CD14-positive monocyte (primary cell): ENCODE results near the gene CES2. TPM values are rescaled to one million over a fixed set of nuclear protein-coding genes. Genes with fewer than 3 reads are reported as not detected.

Experiments used
- DNase-seq, 3 donors: peaks; one replicate each; pipeline ENCODE4 v3.0.0-alpha.2; 2011 to 2022
- H2AFZ ChIP-seq: 2 replicates; pipeline ENCODE4 v1.6.0; 2012; ENCODE audit warnings: mild to moderate bottlenecking, low read depth, low read length, inconsistent platforms; ENCODE audit not compliant: insufficient read depth, poor library complexity, severe bottlenecking
- H3K27ac ChIP-seq, 2 donors: 1 replicate in 1 of 2; 2 replicates in 1 of 2; pipeline ENCODE4 v1.5.1; 2012 to 2013; ENCODE audit warnings: low read length in 2 of 2, control low read depth in 1 of 2, inconsistent platforms in 1 of 2, low read depth in 1 of 2, mild to moderate bottlenecking in 1 of 2
- H3K27me3 ChIP-seq, 2 donors: one replicate each; pipeline versions ENCODE4 v1.6.0 to v1.6.1; 2011 to 2013; ENCODE audit warnings: low read length in 2 of 2; ENCODE audit not compliant: control insufficient read depth in 2 of 2, insufficient read depth in 2 of 2
- H3K36me3 ChIP-seq, 2 donors: replicated peaks in 1 of 2; 1 replicate in 1 of 2; 2 replicates in 1 of 2; pipeline versions ENCODE4 v1.5.1 to v1.6.1; 2012 to 2013; ENCODE audit warnings: low read length in 2 of 2, control low read depth in 1 of 2, inconsistent platforms in 1 of 2, mild to moderate bottlenecking in 1 of 2; ENCODE audit not compliant: insufficient read depth in 2 of 2, control insufficient read depth in 1 of 2
- H3K4me1 ChIP-seq, 2 donors: 1 replicate in 1 of 2; 2 replicates in 1 of 2; pipeline versions ENCODE4 v1.5.1 to v1.6.1; 2012 to 2013; ENCODE audit warnings: low read length in 2 of 2, control low read depth in 1 of 2, inconsistent platforms in 1 of 2, mild to moderate bottlenecking in 1 of 2, moderate library complexity in 1 of 2; ENCODE audit not compliant: insufficient read depth in 2 of 2, control insufficient read depth in 1 of 2
- H3K4me2 ChIP-seq: replicated peaks from 2 replicates; pipeline ENCODE3; 2012; ENCODE audit warnings: low read length, moderate library complexity, mild to moderate bottlenecking; ENCODE audit not compliant: poor library complexity, severe bottlenecking; ENCODE audit errors: extremely low read depth
- H3K4me3 ChIP-seq, 3 experiments: fragments of 200-600 bp in 1 of 3; sonication (generic) in 1 of 3; replicated peaks in 1 of 3; 1 replicate in 2 of 3; 2 replicates in 1 of 3; pipeline ENCODE4 v1.5.1; 2011 to 2013; ENCODE audit warnings: low read length in 3 of 3, mild to moderate bottlenecking in 3 of 3, control low read depth in 2 of 3, low read depth in 2 of 3, inconsistent platforms in 1 of 3, moderate library complexity in 1 of 3
- H3K79me2 ChIP-seq: 2 replicates; pipeline ENCODE4 v1.6.0; 2012; ENCODE audit warnings: mild to moderate bottlenecking, control low read depth, inconsistent platforms, low read length, moderate library complexity; ENCODE audit not compliant: insufficient read depth
- H3K9ac ChIP-seq: 2 replicates; pipeline ENCODE4 v1.6.0; 2017; ENCODE audit warnings: low read length, mild to moderate bottlenecking; ENCODE audit not compliant: insufficient read depth, poor library complexity, severe bottlenecking
- H3K9me3 ChIP-seq, 2 donors: replicated peaks in 1 of 2; 1 replicate in 1 of 2; 2 replicates in 1 of 2; pipeline versions ENCODE4 v1.5.1 to v1.6.1; 2012 to 2013; ENCODE audit warnings: low read length in 2 of 2, control low read depth in 1 of 2; ENCODE audit not compliant: control insufficient read depth in 1 of 2, insufficient read depth in 1 of 2
- H4K20me1 ChIP-seq: 2 replicates; pipeline ENCODE4 v1.6.0; 2012; ENCODE audit warnings: mild to moderate bottlenecking, low read length, control low read depth, moderate library complexity; ENCODE audit not compliant: insufficient read depth
- H3K27ac Mint-ChIP-seq, 7 donors: one replicate each; pipeline ENCODE4 v1.8.0; 2020; ENCODE audit warnings: mild to moderate bottlenecking in 7 of 7, mixed read lengths in 7 of 7, moderate library complexity in 6 of 7, inconsistent platforms in 2 of 7
- H3K27me3 Mint-ChIP-seq, 3 donors: one replicate each; pipeline ENCODE4 v1.8.0; 2021 to 2022; ENCODE audit warnings: low read depth in 3 of 3, mild to moderate bottlenecking in 3 of 3, mixed read lengths in 3 of 3, moderate library complexity in 3 of 3, inconsistent platforms in 1 of 3
- H3K36me3 Mint-ChIP-seq, 2 donors: one replicate each; pipeline ENCODE4 v1.8.0; 2020; ENCODE audit warnings: mixed read lengths in 2 of 2, inconsistent platforms in 1 of 2, mild to moderate bottlenecking in 1 of 2
- H3K4me1 Mint-ChIP-seq: one replicate; pipeline ENCODE4 v1.8.0; 2020; ENCODE audit warnings: mild to moderate bottlenecking, mixed read lengths
- H3K4me3 Mint-ChIP-seq, 2 donors: one replicate each; pipeline ENCODE4 v1.8.0; 2020; ENCODE audit warnings: mild to moderate bottlenecking in 2 of 2, mixed read lengths in 2 of 2, moderate library complexity in 1 of 2
- H3K9me3 Mint-ChIP-seq, 7 donors: one replicate each; pipeline ENCODE4 v1.8.0; 2020 to 2022; ENCODE audit warnings: mixed read lengths in 7 of 7, mild to moderate bottlenecking in 6 of 7, moderate library complexity in 6 of 7, inconsistent platforms in 2 of 7
- CTCF ChIP-seq: fragments of 200-600 bp; IDR thresholded peaks from one replicate; pipeline ENCODE4 v1.8.0; 2022; ENCODE audit warnings: antibody characterized with exemption, mild to moderate bottlenecking
- WGBS: methylation state at CpG from one replicate; pipeline ENCODE4 v1.1.5; 2013; ENCODE audit warnings: missing lambda C conversion rate; ENCODE audit not compliant: insufficient coverage; 5-methylcytosine and 5-hydroxymethylcytosine counted together
- intact Hi-C, 2 donors: fragments of 100-400 bp; cut with micrococcal nuclease; formaldehyde crosslinking; loops; one replicate each; pipeline versions ENCODE4 v1.15.0 to v1.15.1; 2023
- polyA plus RNA-seq, 3 donors: library from polyadenylated mRNA; depleted of rRNA in 1 of 3; unstranded in 2 of 3; stranded (reverse) in 1 of 3; fragments of 300-500 nt in 2 of 3; fragments of >200 nt in 1 of 3; fragmentation: Illumina TruSeq in 2 of 3; gene quantifications; 1 replicate in 2 of 3; 2 replicates in 1 of 3; pipeline ENCODE4 v1.2.3, GENCODE V29; 2012 to 2021

Gene CES2
- polyA plus RNA-seq, 3 donors: 14.0 to 29.0 (median 23.2) TPM

GRCh38 chr16:66925322-66925840, 9.9 kb upstream of the CES2 start, which contains the start of gene RRAD:
RRAD (minus strand) TSS chr16:66925535; CDS start chr16:66925179, 356 bp downstream.
- H3K27ac ChIP-seq: no peak within 1 kb of the TSS
- H3K79me2 ChIP-seq: no peaks in the 10 kb centered on the region
- H4K20me1 ChIP-seq: no peaks in the 10 kb centered on the region
- peaks cover 17 to 60% of the 10 kb centered on the region in 2 donors for H3K27me3 ChIP-seq
- peak; percentile 27 to 74 (median 36) for DNase-seq
- peaks cover 0 to 6% of the 10 kb centered on the region in 2 donors for H3K9me3 ChIP-seq
- H3K36me3 ChIP-seq: no peaks in the 10 kb centered on the region
- H2AFZ ChIP-seq: peak within 1 kb of the TSS; percentile 48
- H3K4me3 ChIP-seq: peak within 1 kb of the TSS in 2 of 3 experiments; percentile 1 to 67
- H3K36me3 Mint-ChIP-seq: peaks cover 14 to 17% of the 10 kb centered on the region in 2 donors
- H3K4me3 Mint-ChIP-seq: peak within 1 kb of the TSS; percentile 73 to 92
- H3K4me2 ChIP-seq: peak within 1 kb of the TSS; percentile 66
- WGBS: 4% methylated on average over 22 of the region's 42 CpGs
- intact Hi-C loops: loop anchor here in 1 of 2 donors (2.0 kb wide), 1 partner anchor 31 kb away; no protein-coding TSS in a partner anchor
- peaks cover 52 to 70% (median 53%) of the 10 kb centered on the region in 3 donors for H3K27me3 Mint-ChIP-seq
- peaks cover 20 to 24% of the 10 kb centered on the region in 2 donors for H3K4me1 ChIP-seq
- TF ChIP-seq CTCF: no peak
- peaks cover 28% of the 10 kb centered on the region for H3K4me1 Mint-ChIP-seq
- no peak within 1 kb of the TSS for H3K9ac ChIP-seq
- peak within 1 kb of the TSS in 5 of 7 donors; percentile 41 to 90 (median 63) for H3K27ac Mint-ChIP-seq
- peaks cover 0 to 13% (median 9%) of the 10 kb centered on the region in 7 donors for H3K9me3 Mint-ChIP-seq

- intact Hi-C loops: no loop called here
- H3K4me2 ChIP-seq: no peak overlapping the region
- WGBS: 92% methylated on average over 3 of the region's 5 CpGs
- no peak overlapping the region for H3K27ac ChIP-seq
- H3K36me3 ChIP-seq: peaks cover 0 to 2% of the 10 kb centered on the region in 2 donors
- Mint-ChIP-seq H3K4me1 (peaks cover 28% of the 10 kb centered on the region), H3K36me3 (peaks cover 16 to 22% of the 10 kb centered on the region in 2 donors), H3K27me3 (peaks cover 49 to 63% (median 50%) of the 10 kb centered on the region in 3 donors), H3K9me3 (peaks cover 0 to 13% (median 9%) of the 10 kb centered on the region in 7 donors), H3K4me3 (peak overlapping the region in 1 of 2 donors; percentile 92), H3K27ac (peak overlapping the region in 5 of 7 donors; percentile 41 to 67 (median 58))
- no peak for DNase-seq
- H3K9me3 ChIP-seq: peaks cover 0 to 6% of the 10 kb centered on the region in 2 donors
- no peak overlapping the region for H2AFZ ChIP-seq
- H4K20me1 ChIP-seq: no peaks in the 10 kb centered on the region
- peaks cover 20 to 24% of the 10 kb centered on the region in 2 donors for H3K4me1 ChIP-seq
- H3K27me3 ChIP-seq: peaks cover 17 to 53% of the 10 kb centered on the region in 2 donors
- H3K4me3 ChIP-seq: no peak overlapping the region
- H3K79me2 ChIP-seq: no peaks in the 10 kb centered on the region
- no peak for TF ChIP-seq CTCF
- no peak overlapping the region for H3K9ac ChIP-seq
Observed at GRCh38 chr16:66926171-66926947, 9.0 kb upstream of the CES2 start.
